Prostate gland (tissue), 2 donors: Measurements from ENCODE around the gene NUP210. TPM values are rescaled to one million over a fixed set of nuclear protein-coding genes. Genes with fewer than 3 reads are reported as not detected.

ENCODE experiments used
- DNase-seq: peaks from one replicate; pipeline ENCODE4 v3.0.0-alpha.2; 2019; ENCODE audit warnings: low spot score
- H3K27ac ChIP-seq, 2 donors: fragments of 200-600 bp; sonication (generic); 2 replicates each; pipeline ENCODE4 v1.5.1; 2017 to 2019
- H3K27me3 ChIP-seq: fragments of 200-600 bp; sonication (generic); replicated peaks from 2 replicates; pipeline ENCODE4 v1.5.1; 2019; ENCODE audit not compliant: insufficient read depth
- H3K36me3 ChIP-seq, 2 donors: fragments of 200-600 bp; sonication (generic); 1 replicate in 1 of 2; 2 replicates in 1 of 2; pipeline versions ENCODE4 v1.5.1 to v1.8.1; 2017 to 2019
- H3K4me1 ChIP-seq: fragments of 200-600 bp; sonication (generic); replicated peaks from 2 replicates; pipeline ENCODE4 v1.5.1; 2019
- H3K4me3 ChIP-seq, 2 donors: fragments of 200-600 bp; sonication (generic); 2 replicates each; pipeline ENCODE4 v1.5.1; 2017 to 2019
- H3K9me3 ChIP-seq: fragments of 200-600 bp; sonication (generic); 2 replicates; pipeline ENCODE4 v1.5.1; 2017
- POLR2A ChIP-seq: fragments of 450-650 bp; IDR thresholded peaks from one replicate; pipeline ENCODE4 v1.6.1; 2016; ENCODE audit warnings: antibody characterized with exemption, mild to moderate bottlenecking
- POLR2AphosphoS5 ChIP-seq: sonication (generic); formaldehyde crosslinking; IDR thresholded peaks from one replicate; pipeline ENCODE4 v1.6.1; 2017; ENCODE audit warnings: antibody characterized with exemption
- WGBS: methylation state at CpG from one replicate; pipeline ENCODE4 v1.1.5; 2018; 5-methylcytosine and 5-hydroxymethylcytosine counted together
- intact Hi-C: fragments of 100-400 bp; cut with DNase I; formaldehyde crosslinking; loops from one replicate; pipeline ENCODE4 v1.14.2; 2022
- total RNA-seq, 2 donors: library from RNA; depleted of rRNA; stranded (reverse); fragments of >200 nt; gene quantifications; one replicate each; pipeline ENCODE4 v1.1.0, GENCODE V29; 2016
- TF ChIP-seq, protein P1 (sequence below), 4 experiments: fragments of 200-600 bp in 2 of 4; fragments of 450-650 bp in 2 of 4; sonication (generic) in 2 of 4; IDR thresholded peaks; 1 replicate in 3 of 4; 2 replicates in 1 of 4; pipeline ENCODE4 v1.5.1; 2016 to 2019; ENCODE audit warnings: antibody characterized with exemption in 4 of 4, mild to moderate bottlenecking in 2 of 4, moderate library complexity in 2 of 4

NUP210 gene
- total RNA-seq, 2 donors from 2014 or later: 10.6 to 31.2 TPM

DNA sequence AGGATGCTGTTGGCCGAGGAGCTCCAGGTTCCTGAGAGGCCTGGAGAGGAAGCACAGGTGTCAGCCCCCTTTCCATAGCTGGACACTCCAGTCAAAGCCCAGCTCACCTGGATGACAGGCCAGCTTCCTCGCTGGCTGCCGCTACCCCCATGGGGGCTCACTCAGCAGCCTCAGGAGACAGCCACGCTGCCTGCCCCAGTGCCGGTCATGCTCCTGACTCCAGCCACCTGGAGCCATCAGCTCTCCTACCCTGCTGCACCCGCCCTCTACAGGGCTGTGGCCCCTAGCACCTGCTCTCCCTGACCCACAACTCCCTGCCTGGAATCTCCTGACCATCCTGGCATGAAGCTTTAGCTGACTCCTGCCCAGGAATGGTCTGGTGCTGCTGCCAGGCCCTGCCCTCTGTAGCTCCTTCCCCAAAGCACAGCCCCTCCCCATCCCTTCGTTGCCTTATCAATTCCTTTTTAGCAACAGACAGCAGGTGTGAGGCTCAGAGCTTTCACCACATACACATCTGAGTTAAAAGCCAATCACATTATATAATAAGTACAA is 94.2 kb downstream of the NUP210 start:
- intact Hi-C loops: no loop called here
- Histone ChIP-seq H3K36me3 (no peaks in the 10 kb centered on the region), H3K27me3 (no peaks in the 10 kb centered on the region), H3K4me1 (no peaks in the 10 kb centered on the region), H3K9me3 (no peaks in the 10 kb centered on the region), H3K27ac (no peak overlapping the region), H3K4me3 (no peak overlapping the region)
- WGBS: 93% methylated on average over 7 of the region's 7 CpGs
- no peak for DNase-seq
- TF ChIP-seq POLR2A (no peak), POLR2AphosphoS5 (no peak)
- TF ChIP-seq, protein P1, sequence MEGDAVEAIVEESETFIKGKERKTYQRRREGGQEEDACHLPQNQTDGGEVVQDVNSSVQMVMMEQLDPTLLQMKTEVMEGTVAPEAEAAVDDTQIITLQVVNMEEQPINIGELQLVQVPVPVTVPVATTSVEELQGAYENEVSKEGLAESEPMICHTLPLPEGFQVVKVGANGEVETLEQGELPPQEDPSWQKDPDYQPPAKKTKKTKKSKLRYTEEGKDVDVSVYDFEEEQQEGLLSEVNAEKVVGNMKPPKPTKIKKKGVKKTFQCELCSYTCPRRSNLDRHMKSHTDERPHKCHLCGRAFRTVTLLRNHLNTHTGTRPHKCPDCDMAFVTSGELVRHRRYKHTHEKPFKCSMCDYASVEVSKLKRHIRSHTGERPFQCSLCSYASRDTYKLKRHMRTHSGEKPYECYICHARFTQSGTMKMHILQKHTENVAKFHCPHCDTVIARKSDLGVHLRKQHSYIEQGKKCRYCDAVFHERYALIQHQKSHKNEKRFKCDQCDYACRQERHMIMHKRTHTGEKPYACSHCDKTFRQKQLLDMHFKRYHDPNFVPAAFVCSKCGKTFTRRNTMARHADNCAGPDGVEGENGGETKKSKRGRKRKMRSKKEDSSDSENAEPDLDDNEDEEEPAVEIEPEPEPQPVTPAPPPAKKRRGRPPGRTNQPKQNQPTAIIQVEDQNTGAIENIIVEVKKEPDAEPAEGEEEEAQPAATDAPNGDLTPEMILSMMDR (IDR thresholded peaks at IDR 0.05): no peak

DNA sequence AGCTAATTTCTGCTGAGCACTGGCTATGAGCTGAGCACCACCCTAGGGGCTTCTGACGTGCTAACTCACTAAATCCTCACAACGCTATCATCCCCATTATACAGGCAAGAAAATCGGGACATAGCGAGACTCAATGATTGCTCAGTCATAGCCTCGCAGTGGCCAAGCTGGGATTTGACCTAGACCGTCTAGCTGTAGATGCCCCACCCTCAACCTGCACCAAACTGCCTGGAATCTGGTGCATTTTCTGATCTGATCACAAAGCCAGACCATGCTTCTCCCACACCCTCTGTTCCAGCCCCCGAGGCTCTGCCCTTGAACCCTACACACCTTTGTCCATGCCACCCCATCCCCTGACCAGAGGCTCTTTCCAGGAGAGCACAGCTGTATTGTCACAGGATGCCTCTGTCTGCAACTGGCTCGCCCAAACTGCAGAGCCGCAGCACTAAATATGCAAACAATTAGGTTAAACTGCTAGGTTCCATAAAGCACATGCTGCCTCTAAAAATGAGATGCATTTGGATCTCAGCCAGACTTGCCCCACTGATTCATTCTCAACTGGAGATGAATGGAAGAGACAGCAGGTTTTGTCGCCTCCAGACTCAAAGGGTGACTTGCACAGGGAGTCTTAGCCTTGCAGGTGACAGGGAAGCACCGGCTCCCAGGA is 95.2 kb downstream of the NUP210 start:
- WGBS: 94% methylated on average over 11 of the region's 11 CpGs
- Histone ChIP-seq H3K27ac (no peak overlapping the region), H3K4me1 (no peaks in the 10 kb centered on the region), H3K36me3 (no peaks in the 10 kb centered on the region), H3K27me3 (no peaks in the 10 kb centered on the region), H3K9me3 (no peaks in the 10 kb centered on the region), H3K4me3 (no peak overlapping the region)
- intact Hi-C loops: no loop called here
- DNase-seq: no peak
- TF ChIP-seq POLR2AphosphoS5 (no peak), POLR2A (no peak)
- TF ChIP-seq, protein P1 (IDR thresholded peaks at IDR 0.05): no peak

DNA sequence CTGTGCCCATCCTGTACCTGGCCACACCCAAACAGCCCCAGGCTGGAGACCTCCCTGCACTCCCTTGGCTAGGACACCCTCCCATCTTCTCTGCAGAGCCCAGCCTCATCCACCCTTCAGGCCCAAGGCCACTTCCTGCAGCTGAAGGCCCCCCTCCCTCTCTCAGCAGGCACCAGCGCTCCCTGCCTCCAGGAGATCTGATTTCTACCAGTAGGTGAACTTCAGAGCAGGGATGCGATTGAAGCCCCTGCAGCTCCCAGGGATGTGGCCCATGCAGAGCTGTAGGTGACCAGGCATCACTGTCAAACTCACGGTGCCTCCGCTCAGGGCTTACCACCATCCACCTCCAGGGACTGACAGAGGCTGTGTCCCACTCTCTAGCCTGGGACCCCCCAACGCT is 96.3 kb downstream of the NUP210 start:
- Histone ChIP-seq H3K27ac (no peak overlapping the region), H3K4me3 (no peak overlapping the region), H3K36me3 (no peaks in the 10 kb centered on the region), H3K4me1 (no peaks in the 10 kb centered on the region), H3K9me3 (no peaks in the 10 kb centered on the region), H3K27me3 (no peaks in the 10 kb centered on the region)
- intact Hi-C loops: no loop called here
- no peak for DNase-seq
- no peak for TF ChIP-seq POLR2A
- TF ChIP-seq, protein P1 (IDR thresholded peaks at IDR 0.05): no peak
- TF ChIP-seq POLR2AphosphoS5: no peak
- 94% methylated on average over 5 of the region's 5 CpGs for WGBS

DNA sequence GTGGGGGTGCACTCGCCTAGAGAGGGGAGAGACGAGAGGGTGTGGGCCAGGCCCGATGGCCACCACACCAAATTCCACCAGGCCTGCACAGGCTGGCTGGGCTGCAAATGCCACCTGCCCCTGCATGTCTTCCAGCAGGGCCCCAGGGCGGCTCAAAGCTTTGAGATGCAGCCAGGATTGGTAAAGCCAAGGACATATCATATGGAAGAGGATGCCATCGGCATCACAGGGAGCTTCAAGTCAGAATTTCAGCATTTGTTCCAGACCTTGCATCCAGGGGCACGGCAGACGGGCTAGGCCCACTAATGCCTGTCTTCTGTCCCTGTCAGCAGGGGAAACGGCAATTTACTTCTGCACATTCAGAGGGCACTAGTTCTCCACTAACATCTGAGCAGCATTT is 97.8 kb downstream of the NUP210 start:
- no peaks in the 10 kb centered on the region for H3K36me3 ChIP-seq
- H3K27ac ChIP-seq: no peak overlapping the region
- intact Hi-C loops: no loop called here
- no peaks in the 10 kb centered on the region for H3K27me3 ChIP-seq
- H3K9me3 ChIP-seq: no peaks in the 10 kb centered on the region
- no peak overlapping the region for H3K4me3 ChIP-seq
- no peak for DNase-seq
- H3K4me1 ChIP-seq: no peaks in the 10 kb centered on the region
- 52% methylated on average over 8 of the region's 8 CpGs for WGBS
- no peak for TF ChIP-seq POLR2AphosphoS5
- TF ChIP-seq, protein P1 (IDR thresholded peaks at IDR 0.05): no peak
- TF ChIP-seq POLR2A: no peak
